NCI-H2196 (cell line): ENCODE results near the gene ADGRD1.

Experiments
- DNase-seq: peaks from one replicate; lab custom pipeline; 2025; ENCODE audit not compliant: unreplicated experiment; lab: John Stamatoyannopoulos, UW

Gene ADGRD1

DNA sequence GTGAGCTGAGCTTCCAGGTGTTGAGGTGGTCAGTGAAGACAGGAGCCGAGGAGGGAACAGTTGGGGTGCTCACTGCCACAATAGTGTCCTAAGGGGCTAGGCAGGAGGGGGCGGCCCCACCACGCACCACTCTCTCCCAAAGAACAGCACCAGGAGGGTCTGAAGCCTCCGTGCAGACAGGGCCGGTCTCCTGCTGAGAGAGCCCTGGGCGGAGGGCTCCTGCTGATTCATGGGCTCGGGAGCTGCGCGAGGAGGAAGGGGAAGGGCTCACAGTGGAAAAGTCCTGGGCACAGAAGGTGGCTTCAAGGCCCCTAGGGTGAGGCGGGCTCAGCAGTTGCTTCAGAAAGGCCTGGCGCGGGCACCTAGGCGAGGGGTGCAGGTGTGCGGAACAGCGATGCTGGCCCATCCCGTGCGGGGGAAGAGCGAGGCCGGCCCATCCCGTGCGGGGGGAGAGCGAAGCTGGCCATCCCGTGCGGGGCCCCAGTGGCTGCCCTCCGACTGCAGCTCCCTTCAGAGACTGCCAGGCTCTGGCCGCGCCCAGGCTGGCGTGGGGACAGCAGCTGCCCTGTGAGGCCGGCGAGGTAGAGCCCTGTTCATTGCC lies 176.7 kb downstream of the ADGRD1 start:
- DNase-seq, result no peak

DNA sequence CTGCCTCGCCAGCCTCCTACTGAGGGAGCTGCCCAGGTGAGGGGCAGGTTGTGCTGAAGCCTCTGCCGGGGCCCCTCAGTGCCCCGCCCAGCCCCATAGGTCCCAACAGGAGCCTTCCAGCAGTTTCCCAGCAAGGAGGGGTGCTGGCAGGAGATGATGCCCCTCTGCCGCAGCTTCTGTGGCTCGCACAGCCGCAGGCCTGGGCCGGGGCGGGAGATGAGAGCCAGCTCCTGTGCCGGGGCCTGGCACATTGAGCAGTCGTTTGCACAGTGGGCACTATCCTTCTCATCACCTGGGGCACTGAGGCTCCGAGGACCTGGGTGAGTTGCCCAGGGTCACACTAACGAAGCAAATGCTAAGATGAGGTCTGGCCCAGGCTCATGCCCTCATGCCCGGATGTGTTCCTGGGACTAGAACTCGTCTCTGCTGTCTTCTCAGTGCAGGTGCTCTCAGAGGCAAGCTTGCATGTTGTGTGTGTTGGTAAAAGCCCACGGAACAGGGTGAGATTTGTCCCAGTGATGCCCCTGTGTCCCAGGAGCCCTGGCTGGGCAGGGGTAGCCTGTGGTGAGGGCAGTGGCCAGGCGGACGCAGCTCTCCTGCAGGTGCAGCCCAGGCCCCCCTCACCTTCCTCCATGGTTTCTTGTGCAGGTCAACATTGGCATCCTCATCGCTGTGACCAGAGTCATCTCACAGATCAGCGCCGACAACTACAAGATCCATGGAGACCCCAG lies 177.5 kb downstream of the ADGRD1 start:
- DNase-seq, result no peak

DNA sequence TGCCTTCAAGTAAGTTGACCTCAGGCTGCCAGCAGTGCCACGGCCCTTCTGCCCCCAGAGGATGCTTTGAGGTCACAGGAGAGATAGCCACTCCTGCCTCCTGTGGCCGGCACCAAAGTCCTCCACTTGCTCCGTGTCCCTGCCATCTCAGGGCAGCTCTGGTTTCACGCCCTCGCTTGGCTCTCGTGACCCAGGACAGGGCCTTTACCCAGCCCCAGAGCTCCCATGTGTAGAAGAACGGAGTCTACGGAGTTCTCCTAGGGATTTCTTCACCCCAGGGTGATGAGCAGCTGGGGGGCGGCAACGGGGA lies 178.1 kb downstream of the ADGRD1 start:
- no peak for DNase-seq

GRCh38 chr12:131132118-131132892 lies 178.6 kb downstream of the ADGRD1 start:
- DNase-seq, result peak; percentile 35

DNA sequence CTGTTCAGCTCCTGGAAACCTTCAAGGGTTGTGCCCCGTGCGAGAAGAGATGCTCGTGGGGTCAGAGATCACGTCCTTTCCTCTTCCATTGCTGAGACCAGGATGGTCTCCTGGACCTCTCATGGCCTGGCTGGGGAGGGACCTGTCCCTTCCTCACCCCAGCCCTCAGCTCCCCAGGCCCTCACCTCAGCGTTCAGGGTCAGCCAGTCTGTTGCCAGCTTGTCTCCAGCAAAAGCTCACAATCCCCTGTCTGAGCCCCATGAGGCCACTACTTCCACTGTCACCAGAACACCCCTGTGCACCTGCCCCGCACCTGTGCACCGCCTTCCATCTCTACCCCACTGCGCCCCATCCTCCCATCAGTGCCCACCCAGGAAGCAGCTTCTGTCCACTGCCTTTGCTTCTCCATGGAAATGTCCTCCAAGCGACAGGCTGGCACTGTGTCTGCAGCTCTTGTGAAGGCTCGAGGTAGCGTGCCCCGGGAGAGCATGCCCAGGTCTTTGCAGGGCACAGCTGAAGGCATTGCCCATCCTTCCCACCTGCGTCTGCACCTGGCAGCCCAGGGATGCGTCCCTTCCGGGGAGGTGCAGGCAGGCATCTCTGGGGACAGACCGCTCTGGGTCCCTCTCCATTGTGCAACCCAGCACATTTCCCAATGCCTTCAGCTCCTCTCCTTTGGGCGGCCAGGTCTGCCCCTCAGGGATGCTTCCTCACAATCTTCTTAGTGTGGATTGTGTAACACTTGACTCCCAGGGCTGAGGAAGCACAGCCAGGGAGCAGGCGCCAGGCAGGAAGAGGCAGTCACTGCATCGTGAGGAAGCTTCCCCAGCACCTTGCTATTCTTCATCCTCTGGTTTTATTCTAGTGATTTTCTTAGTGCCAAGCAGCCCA lies 179.6 kb downstream of the ADGRD1 start:
- DNase-seq, result no peak

- no peak for DNase-seq
Measured at GRCh38 chr12:131133994-131134393, 180.3 kb downstream of the ADGRD1 start.

GRCh38 chr12:131134523-131135310 lies 181.0 kb downstream of the ADGRD1 start:
- no peak for DNase-seq

GRCh38 chr12:131135311-131135785 lies 181.6 kb downstream of the ADGRD1 start:
- no peak for DNase-seq

DNA sequence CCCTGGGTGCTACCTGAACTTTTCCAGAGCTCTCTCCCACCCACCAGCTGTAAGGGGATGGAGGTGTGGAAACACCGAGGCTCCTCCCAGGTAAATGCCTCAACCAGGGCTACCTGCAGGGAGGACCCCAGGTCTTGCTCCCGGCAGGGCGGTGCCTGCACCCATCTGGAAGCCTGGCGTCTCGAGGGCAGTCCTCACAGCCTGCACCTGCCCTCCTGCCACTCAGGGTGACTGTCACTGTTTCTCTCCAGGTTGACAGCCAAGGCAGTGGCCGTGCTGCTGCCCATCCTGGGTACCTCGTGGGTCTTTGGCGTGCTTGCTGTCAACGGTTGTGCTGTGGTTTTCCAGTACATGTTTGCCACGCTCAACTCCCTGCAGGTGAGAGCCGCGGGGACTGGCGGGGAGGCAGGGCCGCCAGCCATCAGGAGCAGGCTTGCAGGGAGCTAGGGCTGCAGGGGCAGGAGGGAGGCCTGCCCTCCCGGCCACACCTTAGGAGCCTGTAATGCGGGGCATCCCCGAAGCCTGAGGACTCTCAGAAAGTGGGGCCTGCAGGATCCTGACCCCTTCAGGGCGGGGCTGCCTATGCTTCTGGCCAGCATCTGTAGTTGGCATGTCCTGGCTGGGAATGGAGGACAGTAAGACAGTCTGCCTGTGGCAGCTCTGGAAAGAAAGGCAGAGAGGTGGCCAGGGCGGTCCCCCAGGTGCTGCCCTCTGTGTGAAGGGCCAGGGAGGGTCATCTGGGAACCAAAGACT lies 182.3 kb downstream of the ADGRD1 start:
- DNase-seq, result no peak

DNA sequence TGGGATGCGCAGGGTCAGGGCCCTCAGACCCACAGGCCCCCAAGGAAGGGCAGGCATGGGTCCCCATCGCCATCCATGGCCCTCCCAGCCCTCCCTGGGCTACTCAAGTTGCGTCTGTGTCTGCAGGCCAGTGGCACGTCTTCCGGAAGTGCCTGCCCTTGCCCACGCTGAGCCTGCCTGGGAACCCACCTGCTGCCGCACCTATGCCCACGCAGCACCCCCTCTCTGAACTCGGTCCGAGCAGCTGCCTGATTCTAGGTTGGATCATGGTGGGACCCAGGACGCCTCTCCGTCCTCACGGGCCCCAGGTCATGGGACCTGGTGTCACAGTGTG lies 182.8 kb downstream of the ADGRD1 start:
- no peak for DNase-seq

GRCh38 chr12:131137009-131137835 lies 183.5 kb downstream of the ADGRD1 start:
- DNase-seq, result peak; percentile 5

DNA sequence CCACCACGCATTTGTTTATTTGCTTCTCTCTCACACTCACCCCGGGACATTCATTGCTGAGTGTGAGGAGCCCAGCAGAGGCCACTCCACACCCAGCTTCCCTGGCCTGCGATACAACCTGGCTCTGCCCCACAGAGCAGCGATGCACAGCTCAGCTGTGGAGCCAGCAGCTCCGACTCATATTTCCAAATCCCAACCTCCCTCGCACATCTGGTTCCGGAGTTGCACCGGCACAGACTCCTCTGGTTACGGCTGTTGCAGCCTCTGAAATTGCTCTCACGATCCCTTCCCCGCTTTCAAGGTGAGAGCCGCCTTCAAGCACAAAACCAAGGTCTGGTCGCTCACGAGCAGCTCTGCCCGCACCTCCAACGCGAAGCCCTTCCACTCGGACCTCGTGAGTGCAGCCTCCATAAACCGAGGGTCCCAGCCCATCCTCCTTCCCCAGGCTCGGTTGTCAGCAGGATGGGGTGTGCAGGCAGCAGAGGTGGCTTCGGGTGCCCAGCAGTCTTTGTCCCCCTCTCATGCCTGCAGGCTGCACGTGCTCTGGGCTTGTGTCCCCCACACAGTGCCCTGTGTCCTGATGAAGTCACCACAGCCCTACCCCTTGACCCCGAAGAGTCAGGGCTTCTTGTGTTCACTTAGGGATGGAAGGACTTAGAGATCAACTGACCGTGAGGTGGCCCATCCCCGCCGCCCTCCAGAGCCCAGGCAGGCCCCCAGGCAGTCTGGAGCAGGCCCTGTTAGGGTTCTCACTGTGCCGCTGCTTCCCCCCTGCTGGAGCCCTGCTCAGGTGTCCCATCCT lies 184.3 kb downstream of the ADGRD1 start:
- peak; percentile 43 for DNase-seq

DNA sequence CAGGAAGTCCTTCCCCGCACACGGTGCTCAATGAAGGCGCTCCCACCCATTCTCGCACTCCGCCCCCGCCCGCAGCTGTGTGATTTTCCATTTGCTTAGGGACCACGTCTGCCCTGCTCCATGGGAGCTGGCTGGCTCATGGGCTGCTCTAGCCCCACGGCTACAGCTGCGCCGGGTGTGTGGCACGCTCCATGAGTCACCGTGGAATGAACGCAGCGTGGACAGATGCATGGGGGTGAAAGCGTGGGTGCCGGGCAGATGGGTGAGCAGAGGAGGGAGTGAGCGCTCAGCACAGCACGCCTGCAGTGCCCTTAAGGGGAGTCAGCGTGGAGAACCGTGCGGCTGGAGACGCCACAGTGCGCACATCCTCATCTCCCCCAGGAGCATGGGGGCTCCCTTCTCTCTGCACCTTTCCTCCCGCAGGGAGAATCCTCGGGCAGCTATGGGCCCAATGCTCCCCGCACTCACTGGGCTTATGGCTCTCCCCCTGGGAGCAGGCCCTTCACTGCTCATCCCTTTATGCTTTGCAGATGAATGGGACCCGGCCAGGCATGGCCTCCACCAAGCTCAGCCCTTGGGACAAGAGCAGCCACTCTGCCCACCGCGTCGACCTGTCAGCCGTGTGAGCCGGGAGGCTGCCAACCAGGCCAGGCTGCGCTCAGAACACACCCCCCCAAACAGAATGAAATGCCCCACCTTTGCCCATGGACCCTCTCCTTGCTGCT lies 185.1 kb downstream of the ADGRD1 start:
- no peak for DNase-seq

- DNase-seq, result no peak
Measured at GRCh38 chr12:131139363-131140068, 185.8 kb downstream of the ADGRD1 start.

- no peak for DNase-seq
Measured at GRCh38 chr12:131140069-131140435, 186.3 kb downstream of the ADGRD1 start.

GRCh38 chr12:131140697-131141096 lies 187.0 kb downstream of the ADGRD1 start:
- DNase-seq, result no peak

DNA sequence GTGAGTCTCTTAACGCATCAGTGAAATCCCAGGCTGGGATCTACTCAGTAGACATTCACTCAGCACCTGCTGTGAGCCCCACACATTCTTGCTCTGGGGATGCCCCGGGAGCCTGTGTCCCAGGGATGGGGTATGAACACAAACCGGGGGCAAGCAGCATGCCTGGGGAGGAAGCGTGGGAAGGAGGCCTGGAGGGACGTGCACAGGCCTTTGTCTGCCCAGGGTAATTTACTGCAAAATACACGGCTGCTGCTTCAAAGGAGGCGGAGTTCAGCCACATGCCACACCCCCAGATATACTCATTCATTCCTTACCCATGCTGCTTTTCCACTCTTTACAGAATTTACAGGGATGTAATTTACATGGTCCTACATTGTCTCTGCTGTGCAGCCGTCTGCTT lies 187.8 kb downstream of the ADGRD1 start:
- no peak for DNase-seq
